GM18907 (cell line): ENCODE measurements around the gene GPR31.

Source experiments
- ATAC-seq: cut with Tn5 transposase; IDR thresholded peaks from one replicate; pipeline ENCODE4 v1.9.1; 2021; ENCODE audit warnings: mild to moderate bottlenecking, moderate library complexity; ENCODE audit not compliant: unreplicated experiment

The GPR31 gene

GRCh38 chr6:167121335-167121841 is 36.4 kb downstream of the GPR31 start:
- no peak for ATAC-seq

- no peak for ATAC-seq
Measured at GRCh38 chr6:167120583-167120903, 37.2 kb downstream of the GPR31 start.

GRCh38 chr6:167119670-167120582 is 37.9 kb downstream of the GPR31 start:
- no peak for ATAC-seq

GRCh38 chr6:167118839-167119238 is 38.9 kb downstream of the GPR31 start:
- no peak for ATAC-seq

GRCh38 chr6:167118006-167118405 is 39.8 kb downstream of the GPR31 start:
- ATAC-seq, result no peak

GRCh38 chr6:167116838-167117228 is 40.9 kb downstream of the GPR31 start:
- ATAC-seq, result no peak

GRCh38 chr6:167116109-167116837 is 41.5 kb downstream of the GPR31 start:
- no peak for ATAC-seq

GRCh38 chr6:167115054-167115453 is 42.7 kb downstream of the GPR31 start:
- no peak for ATAC-seq

GRCh38 chr6:167113935-167114910 is 43.6 kb downstream of the GPR31 start:
- peak; percentile 85 for ATAC-seq

- ATAC-seq, result peak; percentile 55
Measured at GRCh38 chr6:167113047-167113754, 44.6 kb downstream of the GPR31 start.

- no peak for ATAC-seq
Measured at GRCh38 chr6:167112421-167112820, 45.4 kb downstream of the GPR31 start.

- ATAC-seq, result no peak
Measured at GRCh38 chr6:167111597-167111996, 46.2 kb downstream of the GPR31 start.

- ATAC-seq, result no peak
Measured at GRCh38 chr6:167109651-167110050, 48.1 kb downstream of the GPR31 start.

GRCh38 chr6:167108278-167108677 is 49.5 kb downstream of the GPR31 start:
- no peak for ATAC-seq

GRCh38 chr6:167107787-167108186 is 50.0 kb downstream of the GPR31 start:
- no peak for ATAC-seq

- no peak for ATAC-seq
Measured at GRCh38 chr6:167106406-167106805, 51.4 kb downstream of the GPR31 start.
